ENCODE measurements around the gene PDK1.

PDK1 gene

DNA sequence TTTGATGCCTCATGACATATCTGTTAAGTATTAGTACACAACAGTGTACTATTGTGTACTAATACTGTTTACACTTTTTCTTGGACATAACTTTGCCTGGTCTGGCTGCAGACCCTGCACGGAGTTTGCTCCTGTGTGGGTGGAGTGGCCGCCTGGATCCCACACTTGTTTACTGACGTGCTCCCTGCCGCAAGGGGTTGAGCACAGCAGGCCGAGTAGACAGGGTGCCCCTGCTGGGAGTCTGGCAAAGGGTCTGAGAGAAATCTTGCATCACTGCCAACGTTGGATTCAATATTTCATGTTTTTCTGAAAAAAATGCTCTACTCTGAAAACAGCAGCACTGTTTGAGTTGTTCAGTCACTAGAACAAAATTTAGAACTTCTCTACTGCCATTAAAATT, 59.0 kb downstream of the PDK1 start:
- H3K27me3 ChIP-seq (ENCODE audit: low read length), result no peaks in the 10 kb centered on the region
- H2AFZ ChIP-seq (ENCODE audit: low read depth, low read length, severe bottlenecking), result no peak overlapping the region
- H3K4me2 ChIP-seq (ENCODE audit: low read depth, low read length, poor library complexity, severe bottlenecking), result no peak overlapping the region
- no peaks in the 10 kb centered on the region for H3K9me3 ChIP-seq (ENCODE audit: insufficient read depth, low read length)
- H3K27ac ChIP-seq (ENCODE audit: low read depth, low read length), result no peak overlapping the region
- H3K79me2 ChIP-seq (ENCODE audit: insufficient read depth, low read length), result no peaks in the 10 kb centered on the region
- no peaks in the 10 kb centered on the region for H3K36me3 ChIP-seq (ENCODE audit: low read length)
- no peak overlapping the region for H3K4me3 ChIP-seq (ENCODE audit: insufficient read depth, low read length, poor library complexity, severe bottlenecking)
- no peaks in the 10 kb centered on the region for H3K9me2 ChIP-seq (replicated peaks; ENCODE audit: insufficient read depth, low read length)
- no peak overlapping the region for H3K9ac ChIP-seq (ENCODE audit: low read length)
- TF ChIP-seq, protein P1, sequence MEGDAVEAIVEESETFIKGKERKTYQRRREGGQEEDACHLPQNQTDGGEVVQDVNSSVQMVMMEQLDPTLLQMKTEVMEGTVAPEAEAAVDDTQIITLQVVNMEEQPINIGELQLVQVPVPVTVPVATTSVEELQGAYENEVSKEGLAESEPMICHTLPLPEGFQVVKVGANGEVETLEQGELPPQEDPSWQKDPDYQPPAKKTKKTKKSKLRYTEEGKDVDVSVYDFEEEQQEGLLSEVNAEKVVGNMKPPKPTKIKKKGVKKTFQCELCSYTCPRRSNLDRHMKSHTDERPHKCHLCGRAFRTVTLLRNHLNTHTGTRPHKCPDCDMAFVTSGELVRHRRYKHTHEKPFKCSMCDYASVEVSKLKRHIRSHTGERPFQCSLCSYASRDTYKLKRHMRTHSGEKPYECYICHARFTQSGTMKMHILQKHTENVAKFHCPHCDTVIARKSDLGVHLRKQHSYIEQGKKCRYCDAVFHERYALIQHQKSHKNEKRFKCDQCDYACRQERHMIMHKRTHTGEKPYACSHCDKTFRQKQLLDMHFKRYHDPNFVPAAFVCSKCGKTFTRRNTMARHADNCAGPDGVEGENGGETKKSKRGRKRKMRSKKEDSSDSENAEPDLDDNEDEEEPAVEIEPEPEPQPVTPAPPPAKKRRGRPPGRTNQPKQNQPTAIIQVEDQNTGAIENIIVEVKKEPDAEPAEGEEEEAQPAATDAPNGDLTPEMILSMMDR (IDR thresholded peaks at IDR 0.05; ENCODE audit: insufficient read depth, low read length, poor library complexity, severe bottlenecking), result no peak
- no peak for TF ChIP-seq EZH2phosphoT487 (conservative IDR thresholded peaks at IDR 0.05; ENCODE audit: low read length)
- no peaks in the 10 kb centered on the region for H3F3A ChIP-seq (ENCODE audit: insufficient read depth)
- no peaks in the 10 kb centered on the region for H4K20me1 ChIP-seq (ENCODE audit: low read depth, low read length)

GRCh38 chr2:172615727-172616261, 59.9 kb downstream of the PDK1 start:
- H3K9me3 ChIP-seq (ENCODE audit: insufficient read depth, low read length), result no peaks in the 10 kb centered on the region
- H3K4me2 ChIP-seq (ENCODE audit: low read depth, low read length, poor library complexity, severe bottlenecking), result no peak overlapping the region
- no peaks in the 10 kb centered on the region for H3K27me3 ChIP-seq (ENCODE audit: low read length)
- no peak overlapping the region for H3K4me3 ChIP-seq (ENCODE audit: insufficient read depth, low read length, poor library complexity, severe bottlenecking)
- H3K9me2 ChIP-seq (replicated peaks; ENCODE audit: insufficient read depth, low read length), result no peaks in the 10 kb centered on the region
- no peak overlapping the region for H3K9ac ChIP-seq (ENCODE audit: low read length)
- H3K27ac ChIP-seq (ENCODE audit: low read depth, low read length), result no peak overlapping the region
- TF ChIP-seq, protein P1 (IDR thresholded peaks at IDR 0.05; ENCODE audit: insufficient read depth, low read length, poor library complexity, severe bottlenecking), result no peak
- TF ChIP-seq EZH2phosphoT487 (conservative IDR thresholded peaks at IDR 0.05; ENCODE audit: low read length), result no peak
- no peaks in the 10 kb centered on the region for H3F3A ChIP-seq (ENCODE audit: insufficient read depth)
- H3K79me2 ChIP-seq (ENCODE audit: insufficient read depth, low read length), result no peaks in the 10 kb centered on the region
- no peak overlapping the region for H2AFZ ChIP-seq (ENCODE audit: low read depth, low read length, severe bottlenecking)
- H3K36me3 ChIP-seq (ENCODE audit: low read length), result no peaks in the 10 kb centered on the region
- H4K20me1 ChIP-seq (ENCODE audit: low read depth, low read length), result no peaks in the 10 kb centered on the region

GRCh38 chr2:172617115-172617514, 61.2 kb downstream of the PDK1 start:
- Histone ChIP-seq H3K9ac (ENCODE audit: low read length) (no peak overlapping the region), H2AFZ (ENCODE audit: low read depth, low read length, severe bottlenecking) (no peak overlapping the region), H3K4me2 (ENCODE audit: low read depth, low read length, poor library complexity, severe bottlenecking) (no peak overlapping the region), H3K79me2 (ENCODE audit: insufficient read depth, low read length) (no peaks in the 10 kb centered on the region), H3K27me3 (ENCODE audit: low read length) (no peaks in the 10 kb centered on the region), H3K4me3 (ENCODE audit: insufficient read depth, low read length, poor library complexity, severe bottlenecking) (no peak overlapping the region), H3K9me2 (replicated peaks; ENCODE audit: insufficient read depth, low read length) (no peaks in the 10 kb centered on the region), H3K9me3 (ENCODE audit: insufficient read depth, low read length) (no peaks in the 10 kb centered on the region), H3K27ac (ENCODE audit: low read depth, low read length) (no peak overlapping the region), H3F3A (ENCODE audit: insufficient read depth) (no peaks in the 10 kb centered on the region), H3K36me3 (ENCODE audit: low read length) (no peaks in the 10 kb centered on the region), H4K20me1 (ENCODE audit: low read depth, low read length) (no peaks in the 10 kb centered on the region)
- TF ChIP-seq, protein P1 (IDR thresholded peaks at IDR 0.05; ENCODE audit: insufficient read depth, low read length, poor library complexity, severe bottlenecking), result no peak
- no peak for TF ChIP-seq EZH2phosphoT487 (conservative IDR thresholded peaks at IDR 0.05; ENCODE audit: low read length)

Data from SU-DHL-6 (cell line).